ENCODE results near the gene TMPRSS9.

DNA sequence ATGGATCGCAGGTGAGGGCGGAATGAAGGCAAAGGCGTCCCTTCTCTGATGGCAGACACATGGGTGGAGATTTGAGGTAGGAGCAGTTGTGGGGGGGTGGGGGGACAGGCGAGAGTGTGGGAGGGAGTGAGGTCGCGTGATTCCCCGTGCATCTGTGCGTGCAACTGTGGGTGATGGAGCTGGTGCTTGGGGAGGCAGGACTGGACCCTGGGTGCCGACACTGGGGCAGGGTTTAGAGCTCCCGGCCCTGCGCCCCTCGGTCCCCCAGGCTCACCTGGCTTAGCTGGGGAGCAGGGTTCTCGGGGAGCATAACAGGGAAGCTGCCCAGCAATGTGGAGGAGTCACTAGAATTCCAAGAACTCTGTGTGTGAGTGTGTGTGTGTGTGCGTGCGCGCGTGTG is 3.4 kb downstream of the TMPRSS9 start:
- TF ChIP-seq, protein P1, sequence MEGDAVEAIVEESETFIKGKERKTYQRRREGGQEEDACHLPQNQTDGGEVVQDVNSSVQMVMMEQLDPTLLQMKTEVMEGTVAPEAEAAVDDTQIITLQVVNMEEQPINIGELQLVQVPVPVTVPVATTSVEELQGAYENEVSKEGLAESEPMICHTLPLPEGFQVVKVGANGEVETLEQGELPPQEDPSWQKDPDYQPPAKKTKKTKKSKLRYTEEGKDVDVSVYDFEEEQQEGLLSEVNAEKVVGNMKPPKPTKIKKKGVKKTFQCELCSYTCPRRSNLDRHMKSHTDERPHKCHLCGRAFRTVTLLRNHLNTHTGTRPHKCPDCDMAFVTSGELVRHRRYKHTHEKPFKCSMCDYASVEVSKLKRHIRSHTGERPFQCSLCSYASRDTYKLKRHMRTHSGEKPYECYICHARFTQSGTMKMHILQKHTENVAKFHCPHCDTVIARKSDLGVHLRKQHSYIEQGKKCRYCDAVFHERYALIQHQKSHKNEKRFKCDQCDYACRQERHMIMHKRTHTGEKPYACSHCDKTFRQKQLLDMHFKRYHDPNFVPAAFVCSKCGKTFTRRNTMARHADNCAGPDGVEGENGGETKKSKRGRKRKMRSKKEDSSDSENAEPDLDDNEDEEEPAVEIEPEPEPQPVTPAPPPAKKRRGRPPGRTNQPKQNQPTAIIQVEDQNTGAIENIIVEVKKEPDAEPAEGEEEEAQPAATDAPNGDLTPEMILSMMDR (conservative IDR thresholded peaks at IDR 0.05; ENCODE audit: low read depth, low read length): no peak
- TF ChIP-seq EZH2 (IDR thresholded peaks at IDR 0.05; ENCODE audit: borderline replicate concordance, low read depth, low read length, poor library complexity, severe bottlenecking): no peak
